Measurements from ENCODE around the gene ACOT7.
A peak's percentile ranks its signal among the peaks of the same experiment; 100 is the strongest.

- peak; percentile 24; the same call in 1 of the 2 replicates for TF ChIP-seq EP300 (IDR thresholded peaks at IDR 0.05; ENCODE audit: borderline replicate concordance)
- no peak for TF ChIP-seq RAD21 (IDR thresholded peaks at IDR 0.05; ENCODE audit: low read depth)
- no peak for TF ChIP-seq FOXM1 (IDR thresholded peaks at IDR 0.05; ENCODE audit: borderline replicate concordance, low read depth)
- TF ChIP-seq ZBTB7A (IDR thresholded peaks at IDR 0.05; ENCODE audit: low read depth) = no peak
- no peak for TF ChIP-seq YY1 (IDR thresholded peaks at IDR 0.05; ENCODE audit: low read depth)
- TF ChIP-seq REST (IDR thresholded peaks at IDR 0.05; ENCODE audit: low read depth) = no peak
- TF ChIP-seq EGR1 (IDR thresholded peaks at IDR 0.05) = no peak
- TF ChIP-seq TCF12 (IDR thresholded peaks at IDR 0.05; ENCODE audit: low read depth) = peak; percentile 44; the same call in 1 of the 2 replicates
- TF ChIP-seq MAX (IDR thresholded peaks at IDR 0.05) = no peak; the same call in 1 of the 2 replicates
- no peak for TF ChIP-seq CREB1 (IDR thresholded peaks at IDR 0.05; ENCODE audit: low read depth)
- TF ChIP-seq CEBPB (IDR thresholded peaks at IDR 0.05) = no peak
- TF ChIP-seq TAF1 (IDR thresholded peaks at IDR 0.05; ENCODE audit: low read depth) = no peak
- no peak for TF ChIP-seq USF1 (IDR thresholded peaks at IDR 0.05)
- peak; percentile 33 for TF ChIP-seq NFIC (IDR thresholded peaks at IDR 0.05)
Observed at GRCh38 chr1:6353955-6354658, 39.5 kb downstream of the ACOT7 start.
